GM12878 (cell line): ENCODE measurements around the gene CDC5L. TPM values are rescaled to one million over a fixed set of nuclear protein-coding genes. Genes with fewer than 3 reads are reported as not detected.

Experiments
- ATAC-seq: fragments of 200-7000 bp; cut with Tn5 transposase; 3 replicates; pipeline ENCODE4 v1.9.1; 2020; ENCODE audit warnings: mild to moderate bottlenecking, moderate library complexity
- BruUV-seq: library from RNA; stranded (reverse); fragments of 400-500 nt; replicated peaks from 2 replicates; lab custom pipeline; 2021; lab: Mats Ljungman, UMichigan
- CTCF ChIA-PET: fragments of 300-600 bp; sonication (Branson Sonifier 250); formaldehyde crosslinking; extraction: SDS; loops from one replicate; lab custom pipeline; 2021; ENCODE audit warnings: inconsistent platforms; lab: Yijun Ruan, JAX
- POLR2A ChIA-PET: fragments of 350-600 bp; formaldehyde crosslinking; extraction: SDS; loops from one replicate; lab custom pipeline; 2021; ENCODE audit warnings: inconsistent platforms; lab: Charles Lee
- RAD21 ChIA-PET: fragments of 300-600 bp; sonication (Branson Sonifier 250); formaldehyde crosslinking; loops from one replicate; lab custom pipeline; 2023; ENCODE audit warnings: antibody characterized with exemption; ENCODE audit not compliant: unreplicated experiment; lab: Charles Lee
- SMC1A ChIA-PET: fragments of 300-600 bp; sonication (Branson Sonifier 250); formaldehyde crosslinking; loops from one replicate; lab custom pipeline; 2023; ENCODE audit not compliant: unreplicated experiment, uncharacterized antibody; lab: Charles Lee
- DNase-seq: peaks from one replicate; pipeline ENCODE4 v3.0.0-alpha.2; 2011; ENCODE audit warnings: low read depth, low spot score
- FAIRE-seq: peaks from 3 replicates; lab custom pipeline; 2011; peaks lifted over from hg19 to GRCh38; lab: Jason Lieb, UNC
- H2AFZ ChIP-seq: 2 replicates; pipeline ENCODE4 v1.6.0; 2011; ENCODE audit warnings: low read depth, low read length, control low read depth; ENCODE audit not compliant: control insufficient read depth
- H3K27ac ChIP-seq: 2 replicates; pipeline ENCODE4 v1.5.1; 2011; ENCODE audit warnings: control low read depth; ENCODE audit not compliant: control insufficient read depth, insufficient read depth
- H3K27me3 ChIP-seq, 2 experiments: replicated peaks in 1 of 2; 2 replicates each; pipeline versions ENCODE4 v1.6.0 to v1.6.1; 2011; ENCODE audit warnings: low read length in 1 of 2; ENCODE audit not compliant: control insufficient read depth in 2 of 2, insufficient read depth in 2 of 2
- H3K36me3 ChIP-seq, 2 experiments: 2 replicates each; pipeline ENCODE4 v1.5.1; 2011; ENCODE audit warnings: low read length in 1 of 2; ENCODE audit not compliant: control insufficient read depth in 2 of 2, insufficient read depth in 2 of 2
- H3K4me1 ChIP-seq: 2 replicates; pipeline ENCODE4 v1.6.1; 2011; ENCODE audit warnings: mild to moderate bottlenecking, low read length, moderate library complexity, mixed read lengths; ENCODE audit not compliant: control insufficient read depth, insufficient read depth
- H3K4me2 ChIP-seq: 2 replicates; pipeline ENCODE4 v1.6.0; 2011; ENCODE audit warnings: control low read depth; ENCODE audit not compliant: control insufficient read depth, insufficient read depth
- H3K4me3 ChIP-seq: fragments of 200-600 bp; sonication (generic); 2 replicates; pipeline ENCODE4 v1.5.1; 2016
- H3K79me2 ChIP-seq: 2 replicates; pipeline ENCODE4 v1.6.0; 2011; ENCODE audit warnings: low read length; ENCODE audit not compliant: control insufficient read depth, insufficient read depth
- H3K9ac ChIP-seq: 2 replicates; pipeline ENCODE4 v1.8.0; 2011; ENCODE audit warnings: low read length, control low read depth, mixed read lengths; ENCODE audit not compliant: control insufficient read depth, insufficient read depth
- H3K9me3 ChIP-seq: replicated peaks from 3 replicates; pipeline ENCODE4 v1.5.1; 2011; ENCODE audit warnings: mild to moderate bottlenecking, low read length; ENCODE audit not compliant: control insufficient read depth, insufficient read depth
- H4K20me1 ChIP-seq: 2 replicates; pipeline ENCODE4 v1.6.0; 2011; ENCODE audit not compliant: control insufficient read depth, insufficient read depth
- ETV6 ChIP-seq, 2 experiments: fragments of 450-650 bp in 1 of 2; IDR thresholded peaks in 1 of 2; conservative IDR thresholded peaks in 1 of 2; 2 replicates each; pipeline ENCODE4 v1.6.1; 2014; ENCODE audit warnings: antibody characterized with exemption in 1 of 2, borderline replicate concordance in 1 of 2, low read depth in 1 of 2, mild to moderate bottlenecking in 1 of 2, moderate library complexity in 1 of 2
- IRF5 ChIP-seq: fragments of 450-650 bp; IDR thresholded peaks from 2 replicates; pipeline ENCODE4 v1.6.1; 2017; ENCODE audit warnings: borderline replicate concordance
- MEF2A ChIP-seq: IDR thresholded peaks from 2 replicates; pipeline ENCODE4 v1.6.1; 2011; ENCODE audit warnings: low read depth, mild to moderate bottlenecking, low read length, moderate library complexity; ENCODE audit not compliant: insufficient read depth
- NR2C1 ChIP-seq: fragments of 450-650 bp; IDR thresholded peaks from 2 replicates; pipeline ENCODE4 v1.6.1; 2017; ENCODE audit warnings: antibody characterized with exemption, mild to moderate bottlenecking, moderate library complexity
- TCF3 ChIP-seq: IDR thresholded peaks from 2 replicates; pipeline ENCODE4 v1.6.1; 2012; ENCODE audit warnings: low read depth, mild to moderate bottlenecking, low read length, borderline replicate concordance; ENCODE audit not compliant: insufficient read depth
- ZBTB11 ChIP-seq: fragments of 450-650 bp; formaldehyde crosslinking; IDR thresholded peaks from 2 replicates; pipeline ENCODE4 v1.5.0; 2022; ENCODE audit warnings: mild to moderate bottlenecking, missing genetic modification characterization
- ZNF384 ChIP-seq: IDR thresholded peaks from 2 replicates; pipeline ENCODE4 v1.6.1; 2012; ENCODE audit warnings: low read depth, mild to moderate bottlenecking, low read length, improper control_type of control experiment, borderline replicate concordance
- WGBS: methylation state at CpG from one replicate; pipeline ENCODE4 v1.1.6; 2016; ENCODE audit warnings: low lambda C conversion rate; ENCODE audit not compliant: insufficient replicate concordance, insufficient coverage; ENCODE audit errors: missing lambda C conversion rate; 5-methylcytosine and 5-hydroxymethylcytosine counted together
- in situ Hi-C: fragments of 300-500 bp; cut with MboI; formaldehyde crosslinking; loops from 9 replicates; pipeline ENCODE4 v1.14.3; 2018; ENCODE audit warnings: mixed read lengths
- intact Hi-C: fragments of 100-400 bp; cut with micrococcal nuclease; formaldehyde crosslinking; loops from one replicate; pipeline ENCODE4 v1.14.2; 2022; ENCODE audit not compliant: unreplicated experiment
- polyA plus RNA-seq, 11 experiments: library from polyadenylated mRNA; depleted of rRNA in 4 of 11; unstranded in 6 of 11; stranded (reverse) in 5 of 11; fragments of >200 nt; fragmentation: Nextera tagmentation in 4 of 11; fragmentation: Illumina TruSeq in 1 of 11; extraction: Ambion mirVana in 4 of 11; extraction: Trizol in 1 of 11; gene quantifications; 1 replicate in 1 of 11; 2 replicates in 10 of 11; pipeline versions ENCODE4 v1.2.1 to v1.2.3, GENCODE V29; 2011 to 2016; ENCODE audit warnings: inconsistent platforms in 2 of 11, missing spikeins in 2 of 11, low read depth in 1 of 11
- total RNA-seq, 4 experiments: library from RNA; depleted of rRNA in 3 of 4; stranded (reverse); fragments of >200 nt in 3 of 4; fragmentation: Illumina TruSeq in 1 of 4; extraction: Trizol in 1 of 4; gene quantifications; 2 replicates each; pipeline versions ENCODE4 v1.2.1 to v1.2.3, GENCODE V29; 2013 to 2021
- TF ChIP-seq, protein P1 (sequence below): fragments of 450-650 bp; IDR thresholded peaks from 2 replicates; pipeline ENCODE4 v1.6.1; 2017; ENCODE audit warnings: low read depth, mild to moderate bottlenecking, moderate library complexity
- TF ChIP-seq, protein P2 (sequence below): fragments of 450-650 bp; IDR thresholded peaks from 2 replicates; pipeline ENCODE4 v1.6.1; 2017; ENCODE audit warnings: mild to moderate bottlenecking, moderate library complexity

The CDC5L gene
- total and polyA plus RNA-seq, 10 of the 15 experiments (the other 5 are each of a cell fraction or from before 2014, with no cell fraction given), result 13.2 to 29.4 (median 18.8) TPM

DNA sequence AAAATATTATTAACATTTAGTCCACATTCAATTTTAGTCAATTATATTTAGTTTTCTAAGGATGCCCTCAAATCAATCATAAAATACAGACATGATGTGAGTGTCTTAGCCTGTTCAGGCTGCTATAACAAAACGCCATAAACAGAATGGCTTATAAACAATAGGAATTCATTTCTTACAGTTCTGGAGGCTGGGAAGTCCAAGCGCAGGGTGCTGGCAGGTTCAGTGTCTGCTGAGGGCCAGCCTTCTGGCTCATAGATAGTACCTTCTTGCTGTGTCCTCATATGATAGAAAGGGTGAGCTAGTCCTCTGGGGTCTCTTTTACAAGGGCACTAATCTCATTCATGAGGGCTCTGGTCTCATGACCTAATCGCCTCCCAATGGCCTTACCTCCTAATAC, 10.0 kb upstream of the CDC5L start (continued):
- TF ChIP-seq, protein P1, sequence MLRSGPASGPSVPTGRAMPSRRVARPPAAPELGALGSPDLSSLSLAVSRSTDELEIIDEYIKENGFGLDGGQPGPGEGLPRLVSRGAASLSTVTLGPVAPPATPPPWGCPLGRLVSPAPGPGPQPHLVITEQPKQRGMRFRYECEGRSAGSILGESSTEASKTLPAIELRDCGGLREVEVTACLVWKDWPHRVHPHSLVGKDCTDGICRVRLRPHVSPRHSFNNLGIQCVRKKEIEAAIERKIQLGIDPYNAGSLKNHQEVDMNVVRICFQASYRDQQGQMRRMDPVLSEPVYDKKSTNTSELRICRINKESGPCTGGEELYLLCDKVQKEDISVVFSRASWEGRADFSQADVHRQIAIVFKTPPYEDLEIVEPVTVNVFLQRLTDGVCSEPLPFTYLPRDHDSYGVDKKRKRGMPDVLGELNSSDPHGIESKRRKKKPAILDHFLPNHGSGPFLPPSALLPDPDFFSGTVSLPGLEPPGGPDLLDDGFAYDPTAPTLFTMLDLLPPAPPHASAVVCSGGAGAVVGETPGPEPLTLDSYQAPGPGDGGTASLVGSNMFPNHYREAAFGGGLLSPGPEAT, result no peak
- TF ChIP-seq, all 136 proteins: peak for 0

- SMC1A ChIA-PET, result interaction anchor here (0.7 kb wide), 1 partner anchor 17 kb away, joined by 3 read pairs; no protein-coding TSS in a partner anchor
These were observed 9.5 kb upstream of the CDC5L start for GRCh38 chr6:44377971-44378370.

More at GRCh38 chr6:44377971-44378370, 9.5 kb upstream of the CDC5L start:
- FAIRE-seq (no peak), DNase-seq (no peak)
- Histone ChIP-seq H4K20me1 (no peaks in the 10 kb centered on the region), H3K9ac (no peak overlapping the region), H3K27me3 (no peaks in the 10 kb centered on the region; a peak in 1 of 4 replicates), H3K79me2 (no peaks in the 10 kb centered on the region), H3K27ac (no peak overlapping the region), H3K36me3 (no peaks in the 10 kb centered on the region), H2AFZ (no peak overlapping the region), H3K9me3 (no peaks in the 10 kb centered on the region)
- RAD21 ChIA-PET, result no interaction called here
- BruUV-seq, result no TSS peak
- CTCF ChIA-PET, result interaction anchor here (2.1 kb wide), 1 partner anchor 110 kb away, joined by 5 read pairs; no protein-coding TSS in a partner anchor
- TF ChIP-seq IRF5, result no peak
- TF ChIP-seq, protein P2, sequence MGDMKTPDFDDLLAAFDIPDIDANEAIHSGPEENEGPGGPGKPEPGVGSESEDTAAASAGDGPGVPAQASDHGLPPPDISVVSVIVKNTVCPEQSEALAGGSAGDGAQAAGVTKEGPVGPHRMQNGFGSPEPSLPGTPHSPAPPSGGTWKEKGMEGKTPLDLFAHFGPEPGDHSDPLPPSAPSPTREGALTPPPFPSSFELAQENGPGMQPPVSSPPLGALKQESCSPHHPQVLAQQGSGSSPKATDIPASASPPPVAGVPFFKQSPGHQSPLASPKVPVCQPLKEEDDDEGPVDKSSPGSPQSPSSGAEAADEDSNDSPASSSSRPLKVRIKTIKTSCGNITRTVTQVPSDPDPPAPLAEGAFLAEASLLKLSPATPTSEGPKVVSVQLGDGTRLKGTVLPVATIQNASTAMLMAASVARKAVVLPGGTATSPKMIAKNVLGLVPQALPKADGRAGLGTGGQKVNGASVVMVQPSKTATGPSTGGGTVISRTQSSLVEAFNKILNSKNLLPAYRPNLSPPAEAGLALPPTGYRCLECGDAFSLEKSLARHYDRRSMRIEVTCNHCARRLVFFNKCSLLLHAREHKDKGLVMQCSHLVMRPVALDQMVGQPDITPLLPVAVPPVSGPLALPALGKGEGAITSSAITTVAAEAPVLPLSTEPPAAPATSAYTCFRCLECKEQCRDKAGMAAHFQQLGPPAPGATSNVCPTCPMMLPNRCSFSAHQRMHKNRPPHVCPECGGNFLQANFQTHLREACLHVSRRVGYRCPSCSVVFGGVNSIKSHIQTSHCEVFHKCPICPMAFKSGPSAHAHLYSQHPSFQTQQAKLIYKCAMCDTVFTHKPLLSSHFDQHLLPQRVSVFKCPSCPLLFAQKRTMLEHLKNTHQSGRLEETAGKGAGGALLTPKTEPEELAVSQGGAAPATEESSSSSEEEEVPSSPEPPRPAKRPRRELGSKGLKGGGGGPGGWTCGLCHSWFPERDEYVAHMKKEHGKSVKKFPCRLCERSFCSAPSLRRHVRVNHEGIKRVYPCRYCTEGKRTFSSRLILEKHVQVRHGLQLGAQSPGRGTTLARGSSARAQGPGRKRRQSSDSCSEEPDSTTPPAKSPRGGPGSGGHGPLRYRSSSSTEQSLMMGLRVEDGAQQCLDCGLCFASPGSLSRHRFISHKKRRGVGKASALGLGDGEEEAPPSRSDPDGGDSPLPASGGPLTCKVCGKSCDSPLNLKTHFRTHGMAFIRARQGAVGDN, result no peak
- no peak for TF ChIP-seq NR2C1
- TF ChIP-seq TCF3, result no peak
- no peak for TF ChIP-seq ZNF384
- TF ChIP-seq ETV6 (conservative IDR thresholded peaks at IDR 0.05 in 1 of 2, IDR thresholded peaks at IDR 0.05 in 1 of 2; ENCODE audit: borderline replicate concordance in 1 of 2, low read depth in 1 of 2), result no peak
- TF ChIP-seq MEF2A, result no peak
- no peak for TF ChIP-seq ZBTB11 (CRISPR knock-in tag)
- TF ChIP-seq, all 136 proteins: peak for 0
- POLR2A ChIA-PET, result no interaction called here
- 56% methylated on average over 1 of the region's 1 CpG for WGBS
- ATAC-seq, result no peak
- Histone ChIP-seq H3K4me1 (no peaks in the 10 kb centered on the region), H3K4me2 (no peak overlapping the region), H3K4me3 (no peak overlapping the region)
- in situ Hi-C loops (no loop called here), intact Hi-C loops (no loop called here)
